ENCODE results near the gene INO80E. TPM values are rescaled to one million over a fixed set of nuclear protein-coding genes. Genes with fewer than 3 reads are reported as not detected.

INO80E gene
- total and polyA plus RNA-seq, 2 of the 8 experiments (the other 6 are each of a cell fraction or from before 2014, with no cell fraction given): 43.0 to 91.2 TPM

DNA sequence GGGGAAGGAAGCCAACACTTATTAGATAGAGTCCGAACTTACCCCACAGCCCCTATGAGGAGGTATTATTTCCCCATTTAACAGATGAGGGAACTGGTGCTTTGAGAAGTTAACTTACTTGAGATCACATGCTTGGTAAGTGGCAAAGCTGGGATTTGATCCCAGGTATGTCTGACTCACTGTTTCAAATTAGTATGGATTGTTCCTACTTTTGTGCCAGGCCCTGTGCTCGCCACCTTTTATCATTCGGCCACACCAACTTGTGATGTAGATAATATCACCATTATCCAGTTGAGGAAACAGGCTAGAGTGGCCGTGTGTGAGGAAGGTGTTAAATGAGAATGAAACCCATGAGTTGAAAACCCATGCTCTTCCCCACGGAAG is 11.3 kb upstream of the INO80E start:
- H2BK20ac ChIP-seq (ENCODE audit: low read length): no peak overlapping the region
- no peak overlapping the region for H4K5ac ChIP-seq (ENCODE audit: insufficient read length, low read depth, low read length)
- peaks cover 14 to 72% (median 57%) of the 10 kb centered on the region in 4 experiments for H3K36me3 ChIP-seq (ENCODE audit: control insufficient read depth in 2 of 4, insufficient read depth in 4 of 4, low read length in 3 of 4)
- no peak overlapping the region for H3K9ac ChIP-seq (replicated peaks in 1 of 4; ENCODE audit: extremely low read depth in 1 of 4, low read depth in 3 of 4, low read length in 3 of 4)
- no peak overlapping the region for H3K4me2 ChIP-seq (ENCODE audit: insufficient read depth in 1 of 2, low read depth in 2 of 2, low read length in 2 of 2)
- no peak overlapping the region for H2BK12ac ChIP-seq (ENCODE audit: low read depth, low read length)
- WGBS, 2 experiments (ENCODE audit: extremely low coverage in 1 of 2, insufficient coverage in 1 of 2, insufficient read length in 1 of 2, insufficient replicate concordance in 2 of 2, low coverage in 1 of 2, low lambda C conversion rate in 2 of 2, missing lambda C conversion rate in 1 of 2): 91% methylated on average over 5 of the region's 5 CpGs; no CpG with 5 or more reads in 1 of the 2 experiments
- H3K18ac ChIP-seq (ENCODE audit: extremely low read depth, low read length): no peak overlapping the region
- no peak overlapping the region for H3K23ac ChIP-seq (ENCODE audit: insufficient read length)
- H2AK5ac ChIP-seq (ENCODE audit: low read depth, low read length): no peak overlapping the region
- H2BK120ac ChIP-seq (replicated peaks; ENCODE audit: low read depth, low read length): no peak overlapping the region
- no peak for DNase-seq (ENCODE audit: low read depth in 1 of 2, low spot score in 2 of 2)
- no peaks in the 10 kb centered on the region for H4K20me1 ChIP-seq (replicated peaks in 1 of 2; ENCODE audit: control insufficient read depth in 1 of 2, insufficient read depth in 2 of 2, low read length in 2 of 2)
- no peak overlapping the region for H3K56ac ChIP-seq (replicated peaks; ENCODE audit: insufficient read length, low read depth, low read length)
- ChIA-PET POLR2A (ENCODE audit: partially characterized antibody) (interaction anchor here (1.0 to 2.7 kb wide), 5 partner anchors 8 to 84 kb away, joined by 3 to 14 read pairs (median 4); partner anchors contain the start of gene TAOK2), CTCF (ENCODE audit: partially characterized antibody) (interaction anchor here (0.9 to 1.8 kb wide), 3 partner anchors 10 to 37 kb away, joined by 3 to 7 read pairs (median 7); no protein-coding TSS in a partner anchor)
- no peaks in the 10 kb centered on the region for H3K79me1 ChIP-seq (ENCODE audit: low read depth, low read length)
- no peaks in the 10 kb centered on the region for H3K9me3 ChIP-seq (ENCODE audit: insufficient read depth in 2 of 2, low read depth in 1 of 2, low read length in 1 of 2)
- H3K4me1 ChIP-seq (replicated peaks in 1 of 4; ENCODE audit: control insufficient read depth in 3 of 4, insufficient read depth in 4 of 4, low read length in 3 of 4): no peaks in the 10 kb centered on the region
- H2BK15ac ChIP-seq (ENCODE audit: low read length): no peak overlapping the region
- H3K4me3 ChIP-seq (ENCODE audit: extremely low read depth in 1 of 4, insufficient read depth in 2 of 4, low read depth in 3 of 4, low read length in 4 of 4): no peak overlapping the region
- FAIRE-seq: no peak
- no peak overlapping the region for H3K27ac ChIP-seq (ENCODE audit: low read depth, low read length)
- no peak overlapping the region for H4K91ac ChIP-seq (replicated peaks; ENCODE audit: insufficient read length, low read length)
- no peaks in the 10 kb centered on the region for H3K27me3 ChIP-seq (replicated peaks in 1 of 4; ENCODE audit: control insufficient read depth in 3 of 4, extremely low read depth in 1 of 4, insufficient read depth in 3 of 4, low read length in 3 of 4)
- H4K8ac ChIP-seq (ENCODE audit: extremely low read depth, insufficient read depth, low read length): no peak overlapping the region
- no peak overlapping the region for H3K14ac ChIP-seq (ENCODE audit: insufficient read length)
- no peaks in the 10 kb centered on the region for H3K79me2 ChIP-seq (ENCODE audit: control insufficient read depth in 1 of 2, insufficient read depth in 2 of 2, low read length in 2 of 2)
- no peak overlapping the region for H2BK5ac ChIP-seq (ENCODE audit: low read depth, low read length)
- H3K4ac ChIP-seq (replicated peaks; ENCODE audit: insufficient read length, low read depth, low read length): no peak overlapping the region
- H2AFZ ChIP-seq (ENCODE audit: low read length): no peak overlapping the region
- H3K23me2 ChIP-seq (ENCODE audit: low read depth, low read length): no peaks in the 10 kb centered on the region
- TF ChIP-seq KDM4A (IDR thresholded peaks at IDR 0.05; ENCODE audit: low read depth, low read length, severe bottlenecking): no peak
- no peak for TF ChIP-seq TAF1 (IDR thresholded peaks at IDR 0.05; ENCODE audit: low read depth, low read length)
- no peak for TF ChIP-seq CEBPB (IDR thresholded peaks at IDR 0.05; ENCODE audit: low read depth, low read length)
- TF ChIP-seq FOSL1 (IDR thresholded peaks at IDR 0.05; ENCODE audit: insufficient read depth, low read depth, low read length): no peak
- TF ChIP-seq, protein P1, sequence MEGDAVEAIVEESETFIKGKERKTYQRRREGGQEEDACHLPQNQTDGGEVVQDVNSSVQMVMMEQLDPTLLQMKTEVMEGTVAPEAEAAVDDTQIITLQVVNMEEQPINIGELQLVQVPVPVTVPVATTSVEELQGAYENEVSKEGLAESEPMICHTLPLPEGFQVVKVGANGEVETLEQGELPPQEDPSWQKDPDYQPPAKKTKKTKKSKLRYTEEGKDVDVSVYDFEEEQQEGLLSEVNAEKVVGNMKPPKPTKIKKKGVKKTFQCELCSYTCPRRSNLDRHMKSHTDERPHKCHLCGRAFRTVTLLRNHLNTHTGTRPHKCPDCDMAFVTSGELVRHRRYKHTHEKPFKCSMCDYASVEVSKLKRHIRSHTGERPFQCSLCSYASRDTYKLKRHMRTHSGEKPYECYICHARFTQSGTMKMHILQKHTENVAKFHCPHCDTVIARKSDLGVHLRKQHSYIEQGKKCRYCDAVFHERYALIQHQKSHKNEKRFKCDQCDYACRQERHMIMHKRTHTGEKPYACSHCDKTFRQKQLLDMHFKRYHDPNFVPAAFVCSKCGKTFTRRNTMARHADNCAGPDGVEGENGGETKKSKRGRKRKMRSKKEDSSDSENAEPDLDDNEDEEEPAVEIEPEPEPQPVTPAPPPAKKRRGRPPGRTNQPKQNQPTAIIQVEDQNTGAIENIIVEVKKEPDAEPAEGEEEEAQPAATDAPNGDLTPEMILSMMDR (IDR thresholded peaks at IDR 0.05; ENCODE audit: control extremely low read depth in 1 of 3, insufficient read depth in 1 of 3, low read depth in 1 of 3, low read length in 3 of 3): no peak
- no peak for TF ChIP-seq GABPA (IDR thresholded peaks at IDR 0.05; ENCODE audit: borderline replicate concordance, insufficient read depth, low read length)
- no peak for TF ChIP-seq SIN3A (conservative IDR thresholded peaks at IDR 0.05 in 1 of 2, IDR thresholded peaks at IDR 0.05 in 1 of 2; ENCODE audit: low read depth in 1 of 2, low read length in 2 of 2)
- TF ChIP-seq RNF2 (IDR thresholded peaks at IDR 0.05; ENCODE audit: borderline replicate concordance, low read depth, low read length, missing control alignments, poor library complexity, severe bottlenecking): no peak
